Activated CD4-positive, alpha-beta T cell treated with anti-CD3 and anti-CD28 coated beads for 4 hours (primary cell): ENCODE data around the gene TRIM72.
"Not testable (repeated sequence)": the region's sequence is repeated elsewhere in the genome, so short reads cannot be mapped to it uniquely, and the experiment has no call there.

Experiments
- DNase-seq, 2 donors: peaks; one replicate each; pipeline ENCODE4 v3.0.0-alpha.2; 2020

Gene TRIM72

GRCh38 chr16:31213877-31214707 lies at the start of gene TRIM72:
TRIM72 (plus strand) TSS chr16:31214119; CDS start chr16:31214739, 620 bp downstream.
- DNase-seq = no peak

DNA sequence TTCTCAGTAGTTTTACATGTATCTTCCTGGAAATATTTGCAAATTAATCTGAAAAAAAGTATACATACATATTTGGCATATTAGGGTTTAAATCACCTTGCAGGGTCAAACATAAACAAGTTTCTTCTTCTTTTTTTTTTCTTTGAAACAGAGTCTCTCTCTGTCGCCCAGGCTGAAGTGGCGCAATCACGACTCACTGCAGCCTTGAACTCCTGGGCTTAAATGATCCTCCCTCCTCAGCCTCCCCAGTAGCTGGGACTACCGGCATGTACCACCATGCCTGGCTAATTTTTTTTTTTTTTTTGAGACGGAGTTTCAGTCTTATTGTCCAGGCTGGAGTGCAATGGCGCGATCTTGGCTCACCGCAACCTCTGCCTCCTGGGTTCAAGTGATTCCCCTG lies 46.6 kb upstream of the TRIM72 start:
- no peak for DNase-seq

GRCh38 chr16:31168848-31169247 lies 45.1 kb upstream of the TRIM72 start:
- DNase-seq = no peak

GRCh38 chr16:31170048-31170447 lies 43.9 kb upstream of the TRIM72 start:
- DNase-seq = not testable (repeated sequence)

DNA sequence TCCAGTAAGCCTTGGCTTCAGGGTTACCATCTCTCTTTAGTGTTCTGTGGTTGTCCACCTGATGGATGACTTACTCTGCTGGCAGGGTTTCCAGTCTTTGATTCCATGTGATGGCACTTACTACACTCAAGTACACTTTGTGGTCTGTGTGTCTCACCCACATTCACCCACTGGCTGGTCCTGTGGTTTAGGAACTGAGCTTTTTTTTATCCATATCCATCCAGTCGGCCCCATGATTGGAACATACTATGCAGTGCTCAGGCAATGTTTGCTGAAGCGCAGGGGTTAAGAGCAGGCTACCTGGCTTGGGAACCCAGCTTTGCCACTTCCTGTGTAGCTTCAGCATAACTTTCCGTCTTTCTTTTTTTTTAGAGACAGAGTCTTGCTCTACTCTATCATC lies 36.8 kb upstream of the TRIM72 start:
- peak; percentile 24 to 41 for DNase-seq

- no peak for DNase-seq
Observed at GRCh38 chr16:31179219-31179746, 34.6 kb upstream of the TRIM72 start.

DNA sequence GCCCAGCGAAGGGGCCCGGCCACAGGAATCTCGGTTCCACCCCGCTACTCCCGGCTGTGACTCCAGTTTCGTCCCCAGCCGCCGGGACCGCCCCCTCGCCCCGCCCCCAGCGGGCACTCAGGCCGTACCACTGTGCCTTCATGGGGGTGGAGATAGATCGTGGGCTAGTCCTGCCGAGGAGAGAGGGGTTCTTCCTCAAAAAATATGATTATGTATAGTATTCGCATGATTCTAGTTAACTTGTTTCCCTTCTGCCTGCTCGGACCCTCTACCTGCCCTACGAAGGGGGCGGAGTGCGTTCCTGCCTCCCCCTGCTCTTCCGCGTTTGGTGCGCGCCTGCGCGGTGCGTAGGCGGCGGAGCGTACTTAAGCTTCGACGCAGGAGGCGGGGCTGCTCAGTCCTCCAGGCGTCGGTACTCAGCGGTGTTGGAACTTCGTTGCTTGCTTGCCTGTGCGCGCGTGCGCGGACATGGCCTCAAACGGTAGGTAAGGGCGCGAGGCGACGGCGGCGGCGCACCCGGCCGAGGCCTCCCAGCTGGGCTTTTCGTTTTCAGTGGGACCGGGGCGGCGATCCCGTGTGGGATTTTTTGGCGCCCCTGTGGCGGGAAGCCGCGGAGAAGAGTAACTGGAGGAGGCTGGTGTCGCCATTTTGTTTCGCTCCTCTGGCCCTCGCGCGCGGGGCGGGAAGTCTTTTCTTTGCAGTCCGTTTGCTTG lies 34.0 kb upstream of the TRIM72 start, which contains the start of gene FUS:
Gene FUS, plus strand, starts transcription at position 393 of the 713 bp plus-strand sequence. Its CDS starts 76 bp downstream, at position 469.
- DNase-seq = peak; percentile 87 to 92

DNA sequence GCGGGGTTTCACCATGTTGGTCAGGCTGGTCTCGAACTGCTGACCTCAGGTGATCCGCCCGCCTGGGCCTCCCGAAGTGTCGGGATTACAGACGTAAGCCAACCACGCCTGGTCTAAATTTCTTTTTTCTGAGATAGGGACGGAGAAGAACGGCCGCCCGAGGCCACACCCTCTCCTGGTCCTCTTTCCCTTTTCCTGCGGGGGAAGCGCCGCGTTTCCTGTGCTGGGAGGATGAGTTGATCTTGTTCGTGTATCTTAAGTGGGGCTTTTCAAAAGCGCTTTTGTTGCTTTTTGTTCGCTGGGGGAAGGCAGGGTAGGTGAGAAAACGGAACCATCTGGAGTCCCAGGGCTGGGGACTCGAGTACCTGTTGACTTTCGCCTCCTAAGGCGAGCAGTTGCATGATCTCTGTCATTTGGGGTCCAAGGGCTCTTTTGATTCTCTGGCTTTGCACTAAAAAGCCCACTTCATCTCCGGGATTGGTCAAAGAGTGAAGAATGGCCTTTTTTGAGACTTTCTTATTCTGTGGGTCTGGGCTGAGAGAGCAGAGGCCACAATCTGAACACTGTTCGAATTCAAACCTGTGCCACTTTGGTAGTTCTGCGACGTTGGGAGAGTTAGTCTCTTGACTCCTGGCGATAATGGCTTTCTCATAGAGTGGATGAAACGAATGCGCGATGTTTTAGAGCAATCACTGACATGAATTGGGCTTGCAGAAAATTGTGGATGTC lies 32.7 kb upstream of the TRIM72 start:
- peak; percentile 21 to 33 for DNase-seq

GRCh38 chr16:31182391-31182790 lies 31.5 kb upstream of the TRIM72 start:
- no peak for DNase-seq

DNA sequence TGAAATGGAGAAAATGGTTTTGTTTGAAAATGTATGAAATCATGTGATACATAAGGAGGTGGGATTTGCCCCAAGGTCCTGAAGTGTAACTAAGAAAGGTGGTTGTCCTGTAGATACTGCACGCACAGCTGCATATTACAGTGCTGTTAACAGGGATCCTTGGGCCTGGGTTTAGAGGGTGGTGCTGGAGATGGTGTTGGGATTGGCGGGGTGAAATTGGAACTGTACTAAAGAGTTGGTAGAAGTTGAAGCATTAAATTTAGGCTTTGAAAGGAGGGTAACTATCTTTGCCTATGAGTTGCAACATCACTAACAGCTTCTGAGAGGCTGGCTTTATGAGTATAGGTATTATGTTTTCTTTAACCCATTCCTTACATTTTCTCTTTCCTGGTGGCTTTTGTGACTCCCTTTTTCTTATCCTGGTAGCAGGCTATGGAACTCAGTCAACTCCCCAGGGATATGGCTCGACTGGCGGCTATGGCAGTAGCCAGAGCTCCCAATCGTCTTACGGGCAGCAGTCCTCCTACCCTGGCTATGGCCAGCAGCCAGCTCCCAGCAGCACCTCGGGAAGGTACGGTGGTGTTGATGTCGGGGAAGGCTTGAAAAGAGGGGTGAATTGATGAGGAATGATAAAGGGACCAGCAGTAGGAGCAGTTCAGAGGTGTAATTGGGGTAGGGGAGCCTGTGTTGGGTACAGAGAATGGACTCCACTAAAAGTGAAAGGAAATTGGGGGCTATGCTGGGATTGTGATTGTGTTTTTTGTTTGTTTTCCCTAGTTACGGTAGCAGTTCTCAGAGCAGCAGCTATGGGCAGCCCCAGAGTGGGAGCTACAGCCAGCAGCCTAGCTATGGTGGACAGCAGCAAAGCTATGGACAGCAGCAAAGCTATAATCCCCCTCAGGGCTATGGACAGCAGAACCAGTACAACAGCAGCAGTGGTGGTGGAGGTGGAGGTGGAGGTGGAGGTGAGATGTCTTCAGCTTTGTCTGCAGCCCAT lies 30.2 kb upstream of the TRIM72 start:
- no peak for DNase-seq

GRCh38 chr16:31184888-31185287 lies 29.0 kb upstream of the TRIM72 start:
- no peak for DNase-seq

- DNase-seq = no peak
Observed at GRCh38 chr16:31185339-31185738, 28.6 kb upstream of the TRIM72 start.

DNA sequence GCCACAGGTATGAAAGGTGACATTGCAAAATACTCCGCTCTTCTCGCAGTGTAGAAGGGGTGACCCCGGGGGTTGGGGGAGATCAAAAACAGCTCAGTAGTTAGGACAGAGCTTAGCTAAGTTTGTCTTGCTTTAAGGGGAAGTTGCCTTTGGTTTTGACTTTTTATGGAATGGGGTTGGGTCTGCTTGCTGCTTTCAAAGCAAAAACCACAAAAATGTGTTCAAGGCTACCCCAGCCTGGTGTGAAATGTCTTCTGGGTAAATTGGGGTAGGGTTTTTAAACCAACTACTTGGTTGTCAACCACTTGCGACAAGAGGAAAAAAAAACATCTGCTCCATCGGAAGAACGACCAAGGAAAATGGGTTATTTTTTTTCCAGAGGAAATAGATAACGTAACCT lies 27.7 kb upstream of the TRIM72 start:
- DNase-seq = no peak

DNA sequence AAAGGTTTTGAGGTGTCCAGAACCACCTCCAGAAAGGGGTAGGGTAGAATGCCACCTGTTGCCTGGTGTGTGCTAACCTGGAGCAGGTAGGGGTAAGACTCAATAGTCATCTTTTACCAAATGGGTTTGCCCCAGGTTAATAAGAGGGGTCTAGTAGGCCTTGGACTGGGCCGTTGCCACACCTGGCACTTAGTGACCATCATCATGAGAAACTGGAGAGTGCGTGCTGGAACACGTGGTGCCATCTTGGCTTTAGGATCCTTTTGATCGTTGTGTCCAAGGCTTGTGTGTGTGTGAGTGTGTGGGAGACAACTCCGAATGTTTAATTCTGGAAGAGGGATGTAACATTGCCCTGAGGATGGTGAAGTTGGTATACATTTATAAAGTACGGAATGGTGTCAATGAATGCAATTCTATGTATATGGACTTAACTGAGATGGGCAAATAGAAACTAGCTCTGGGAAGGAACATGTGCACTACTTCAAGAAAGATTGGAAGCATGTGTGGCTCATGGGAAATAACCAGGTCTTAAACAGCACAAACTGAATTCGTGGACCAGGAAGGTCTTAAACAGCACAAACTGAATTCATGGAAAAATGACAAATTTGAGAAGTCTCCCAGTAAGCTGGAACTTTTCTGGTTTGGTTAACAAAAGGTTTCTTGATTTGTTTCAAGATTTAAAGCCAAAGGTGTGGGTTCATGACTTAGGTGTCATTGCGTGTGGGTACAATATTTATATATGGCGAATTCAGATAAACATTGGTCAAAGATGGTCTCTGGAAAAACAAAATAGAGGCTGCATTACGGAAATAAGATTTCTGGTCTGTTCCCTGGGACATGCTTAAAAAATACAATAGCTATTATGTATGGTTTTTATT lies 26.8 kb upstream of the TRIM72 start:
- no peak for DNase-seq

- no peak for DNase-seq
Observed at GRCh38 chr16:31187808-31188189, 26.1 kb upstream of the TRIM72 start.

GRCh38 chr16:31188450-31189411 lies 25.2 kb upstream of the TRIM72 start:
- no peak for DNase-seq

GRCh38 chr16:31189412-31189778 lies 24.5 kb upstream of the TRIM72 start:
- DNase-seq = no peak

- DNase-seq = no peak
Observed at GRCh38 chr16:31190061-31190460, 23.9 kb upstream of the TRIM72 start.

DNA sequence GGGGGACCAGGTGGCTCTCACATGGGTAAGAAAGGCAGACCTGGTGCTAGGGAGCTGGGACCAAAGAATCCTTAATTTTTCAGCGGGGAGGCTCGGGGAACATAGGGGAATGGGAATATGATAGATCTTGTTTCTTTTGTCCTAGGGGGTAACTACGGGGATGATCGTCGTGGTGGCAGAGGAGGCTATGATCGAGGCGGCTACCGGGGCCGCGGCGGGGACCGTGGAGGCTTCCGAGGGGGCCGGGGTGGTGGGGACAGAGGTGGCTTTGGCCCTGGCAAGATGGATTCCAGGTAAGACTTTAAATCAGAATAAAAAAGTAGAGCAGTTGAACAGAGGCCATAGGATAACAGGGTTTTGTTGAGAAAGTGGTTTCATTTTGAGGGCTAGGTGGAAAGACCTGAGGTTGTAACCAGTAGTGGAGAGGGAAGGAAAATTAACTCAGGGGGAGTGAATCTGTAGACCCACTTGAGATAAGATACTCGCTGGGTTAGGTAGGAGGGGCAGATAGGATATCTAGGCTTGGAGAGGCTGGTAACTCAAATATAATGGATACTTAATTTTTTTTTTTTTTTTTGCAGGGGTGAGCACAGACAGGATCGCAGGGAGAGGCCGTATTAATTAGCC lies 23.0 kb upstream of the TRIM72 start:
- DNase-seq = no peak
